ENCODE results near the gene TAF1C. TPM values are rescaled to one million over a fixed set of nuclear protein-coding genes. Genes with fewer than 3 reads are reported as not detected.

TAF1C gene
- total RNA-seq, 4 donors from 2014 or later = 46.7 to 75.5 (median 55.2) TPM

GRCh38 chr16:84191466-84191865 is 4.6 kb upstream of the TAF1C start:
- WGBS = 94% methylated on average over 13 of the region's 16 CpGs
- peaks cover 3% of the 10 kb centered on the region for H3K36me3 ChIP-seq

GRCh38 chr16:84190731-84191388 is 4.0 kb upstream of the TAF1C start, which contains the start of gene ADAD2:
Gene ADAD2 (plus strand): TSS chr16:84191157. CDS start chr16:84191231, 74 bp downstream.
- 94% methylated on average over 36 of the region's 47 CpGs for WGBS
- no peaks in the 10 kb centered on the region for H3K27me3 ChIP-seq
- H3K36me3 ChIP-seq = peaks cover 3% of the 10 kb centered on the region
- H3K4me1 ChIP-seq = peaks cover 18% of the 10 kb centered on the region
- TF ChIP-seq CTCF (IDR thresholded peaks at IDR 0.05) = no peak
- no peak within 1 kb of the TSS for H3K27ac ChIP-seq
- no peaks in the 10 kb centered on the region for H3K9me3 ChIP-seq
- DNase-seq (ENCODE audit: low spot score in 2 of 2) = no peak
- H3K4me3 ChIP-seq = no peak within 1 kb of the TSS

More at GRCh38 chr16:84191466-84191865, 4.6 kb upstream of the TAF1C start:
- no peak for DNase-seq (ENCODE audit: low spot score in 2 of 2)
- no peak overlapping the region for H3K27ac ChIP-seq
- no peaks in the 10 kb centered on the region for H3K27me3 ChIP-seq
- H3K4me1 ChIP-seq = peaks cover 16% of the 10 kb centered on the region
- TF ChIP-seq CTCF (IDR thresholded peaks at IDR 0.05) = no peak
- no peak overlapping the region for H3K4me3 ChIP-seq
- no peaks in the 10 kb centered on the region for H3K9me3 ChIP-seq

DNA sequence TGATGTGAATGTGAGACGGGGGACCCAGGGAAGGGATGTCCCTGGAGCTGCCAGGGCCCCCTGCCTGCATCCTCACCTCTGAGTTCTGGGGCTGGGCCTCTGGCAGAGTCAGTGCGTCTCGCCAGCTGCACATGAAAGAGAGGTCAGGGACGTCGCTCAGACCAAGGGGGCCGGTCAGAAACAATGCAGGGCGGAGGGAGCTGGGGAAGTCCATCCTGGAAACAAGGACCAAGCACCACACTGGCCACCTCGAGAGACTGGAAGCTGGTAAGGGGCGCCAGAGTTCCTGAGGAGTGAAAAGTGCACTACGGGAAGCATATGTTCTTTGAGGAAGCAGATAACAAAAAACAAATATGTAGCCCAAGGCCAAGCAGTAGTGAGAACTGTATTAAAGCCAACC is 2.1 kb downstream of the TAF1C start:
- peaks cover 20% of the 10 kb centered on the region for H3K4me1 ChIP-seq
- peaks cover 41% of the 10 kb centered on the region for H3K36me3 ChIP-seq
- no peaks in the 10 kb centered on the region for H3K27me3 ChIP-seq
- H3K4me3 ChIP-seq = no peak overlapping the region
- no peak overlapping the region for H3K27ac ChIP-seq
- no peak for TF ChIP-seq EP300 (IDR thresholded peaks at IDR 0.05)
- TF ChIP-seq POLR2AphosphoS5 (IDR thresholded peaks at IDR 0.05) = no peak
- no peak for TF ChIP-seq POLR2A (IDR thresholded peaks at IDR 0.05)
- DNase-seq (ENCODE audit: low spot score in 2 of 2) = no peak
- no peaks in the 10 kb centered on the region for H3K9me3 ChIP-seq
- WGBS = 60% methylated on average over 10 of the region's 10 CpGs

DNA sequence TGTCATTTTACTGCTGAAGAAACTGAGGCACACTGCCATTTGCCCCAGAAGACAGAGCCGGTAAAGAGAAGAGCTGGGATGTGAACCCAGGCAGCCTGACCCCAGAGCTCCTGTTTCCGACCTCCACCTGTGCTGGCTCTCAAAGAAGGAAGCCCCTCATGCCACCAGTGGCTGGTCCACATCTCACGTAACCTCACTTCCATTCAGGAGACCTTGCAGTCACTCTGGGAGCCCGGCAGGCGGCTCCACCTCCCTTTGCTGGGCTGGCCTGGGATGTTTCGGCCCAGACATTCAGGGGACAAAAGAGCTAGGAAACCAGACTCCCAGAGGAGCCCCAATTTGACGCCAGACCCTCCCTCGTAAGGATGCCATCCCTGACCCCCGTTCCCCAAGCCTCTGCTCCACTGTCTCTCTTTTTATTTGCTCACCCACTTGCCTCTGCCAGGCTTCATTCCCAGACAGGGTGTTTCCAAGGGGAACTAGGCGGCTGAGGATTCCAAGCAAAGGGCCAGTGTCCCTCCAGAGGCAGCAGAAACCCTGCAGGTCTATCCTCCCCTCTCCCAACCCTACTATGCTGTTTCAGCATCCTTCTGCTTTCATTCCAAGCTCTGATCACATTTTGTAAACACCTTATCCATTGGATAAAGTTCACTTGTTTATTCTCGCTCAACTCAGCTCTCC is 2.8 kb downstream of the TAF1C start:
- Histone ChIP-seq H3K36me3 (peaks cover 49% of the 10 kb centered on the region), H3K27ac (no peak overlapping the region), H3K4me3 (no peak overlapping the region), H3K9me3 (no peaks in the 10 kb centered on the region), H3K4me1 (peaks cover 20% of the 10 kb centered on the region), H3K27me3 (no peaks in the 10 kb centered on the region)
- WGBS = 85% methylated on average over 11 of the region's 11 CpGs
- no peak for DNase-seq (ENCODE audit: low spot score in 2 of 2)
- TF ChIP-seq EP300 (IDR thresholded peaks at IDR 0.05) = no peak
- TF ChIP-seq POLR2AphosphoS5 (IDR thresholded peaks at IDR 0.05) = no peak
- no peak for TF ChIP-seq CTCF (IDR thresholded peaks at IDR 0.05)
- TF ChIP-seq POLR2A (IDR thresholded peaks at IDR 0.05) = no peak

- WGBS = 89% methylated on average over 3 of the region's 5 CpGs
- H3K4me3 ChIP-seq = no peak overlapping the region
- no peak overlapping the region for H3K27ac ChIP-seq
- H3K4me1 ChIP-seq = peaks cover 20% of the 10 kb centered on the region
- no peaks in the 10 kb centered on the region for H3K27me3 ChIP-seq
- DNase-seq (ENCODE audit: low spot score in 2 of 2) = no peak
- TF ChIP-seq CTCF (IDR thresholded peaks at IDR 0.05) = no peak
- no peak for TF ChIP-seq EP300 (IDR thresholded peaks at IDR 0.05)
- TF ChIP-seq POLR2A (IDR thresholded peaks at IDR 0.05) = no peak
- no peak for TF ChIP-seq POLR2AphosphoS5 (IDR thresholded peaks at IDR 0.05)
- H3K36me3 ChIP-seq = peaks cover 54% of the 10 kb centered on the region
- H3K9me3 ChIP-seq = no peaks in the 10 kb centered on the region
Observed at GRCh38 chr16:84183572-84183875, 3.3 kb downstream of the TAF1C start.

Measured in suprapubic skin (tissue), 4 donors.